Measurements from ENCODE around the gene CCDC180.
"Not testable (repeated sequence)": the region's sequence is repeated elsewhere in the genome, so short reads cannot be mapped to it uniquely, and the experiment has no call there.

The CCDC180 gene

DNA sequence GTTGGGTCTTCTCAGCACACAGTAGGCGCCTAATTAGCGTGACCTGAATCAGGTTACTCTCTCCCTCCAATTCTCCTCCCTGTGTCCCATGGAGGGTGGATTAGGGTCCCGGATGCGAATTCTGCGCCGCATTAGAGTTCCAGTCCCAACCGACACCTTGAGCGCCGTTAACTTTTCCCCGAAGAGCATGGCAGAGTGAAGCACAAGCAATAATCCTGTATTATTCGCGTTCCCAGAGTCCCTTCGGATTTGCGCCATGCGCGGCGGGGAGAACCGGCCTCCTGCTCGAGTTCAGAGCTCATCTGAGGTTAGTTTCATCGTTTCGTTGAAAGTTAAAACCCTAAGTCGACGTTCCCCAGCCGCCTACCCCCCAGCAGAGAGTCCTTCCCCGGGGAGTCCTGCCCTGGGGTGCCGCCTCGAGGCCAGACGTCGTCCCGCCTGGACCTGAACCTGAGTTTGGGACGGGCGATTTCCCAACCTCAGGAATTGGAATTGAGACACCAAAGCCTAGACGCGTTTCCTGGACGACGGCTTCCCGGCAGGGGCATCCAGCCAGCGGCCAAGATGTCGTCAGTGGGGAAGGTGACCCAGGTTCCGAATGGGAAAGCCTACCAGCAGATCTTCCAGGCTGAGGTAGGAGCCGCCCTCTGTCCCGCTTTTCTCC lies at the start of gene CCDC180:
Gene CCDC180, plus strand, starts transcription at position 160 of the 664 bp plus-strand sequence. Its CDS starts 405 bp downstream, at position 565.
- peak; percentile 44 for DNase-seq

DNA sequence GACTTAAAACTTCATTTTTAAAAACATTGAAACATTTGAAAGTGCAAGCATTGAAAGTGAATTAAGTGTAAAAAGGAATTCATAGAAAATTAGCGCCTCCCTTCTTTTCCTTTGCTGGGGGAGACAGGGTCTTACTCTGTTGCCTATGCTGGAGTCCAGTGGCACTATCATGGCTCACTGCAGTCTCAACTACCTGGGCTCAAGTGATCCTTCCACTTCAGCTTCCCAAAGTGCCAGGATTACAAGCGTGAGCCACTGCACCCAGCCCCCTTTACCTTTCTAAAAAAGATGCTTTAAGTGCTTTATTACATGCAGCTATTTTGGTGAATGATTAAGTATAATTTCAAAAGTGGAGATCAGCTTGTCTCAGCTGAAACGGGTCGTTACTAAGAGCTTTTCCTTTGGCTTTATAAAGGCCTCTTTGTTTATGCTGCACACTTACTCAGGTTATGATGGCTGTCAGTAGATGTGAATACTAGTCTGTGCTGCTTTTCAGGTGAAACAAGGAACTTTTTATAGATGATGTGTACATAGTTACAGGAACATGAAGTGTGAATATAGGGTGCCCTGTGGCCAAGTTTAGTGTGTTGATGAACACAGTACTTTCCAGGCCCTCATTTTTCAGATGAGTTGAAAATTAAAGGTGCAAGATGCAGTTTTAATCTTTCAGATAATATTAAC lies 47.5 kb upstream of the CCDC180 start:
- DNase-seq: not testable (repeated sequence)

DNA sequence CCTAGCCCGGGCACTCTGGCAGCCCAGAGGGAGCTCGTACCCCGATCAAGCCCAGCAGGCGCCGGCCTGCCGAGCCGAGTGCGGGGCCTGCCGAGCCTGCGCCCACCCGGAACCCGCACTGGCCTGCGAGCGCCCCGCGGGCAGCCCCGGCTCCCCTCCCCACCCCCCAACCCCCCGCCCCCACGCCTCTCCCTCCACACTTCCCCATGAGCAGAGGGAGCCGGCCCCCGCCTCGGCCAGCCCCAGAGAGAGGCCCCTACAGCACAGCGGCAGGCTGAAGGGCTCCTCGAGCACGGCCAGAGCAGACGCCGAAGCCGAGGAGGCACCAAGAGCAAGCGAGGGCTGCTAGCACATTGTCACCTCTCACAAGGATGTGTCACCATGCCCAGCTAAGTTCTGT lies 36.2 kb upstream of the CCDC180 start:
- DNase-seq: no peak

DNA sequence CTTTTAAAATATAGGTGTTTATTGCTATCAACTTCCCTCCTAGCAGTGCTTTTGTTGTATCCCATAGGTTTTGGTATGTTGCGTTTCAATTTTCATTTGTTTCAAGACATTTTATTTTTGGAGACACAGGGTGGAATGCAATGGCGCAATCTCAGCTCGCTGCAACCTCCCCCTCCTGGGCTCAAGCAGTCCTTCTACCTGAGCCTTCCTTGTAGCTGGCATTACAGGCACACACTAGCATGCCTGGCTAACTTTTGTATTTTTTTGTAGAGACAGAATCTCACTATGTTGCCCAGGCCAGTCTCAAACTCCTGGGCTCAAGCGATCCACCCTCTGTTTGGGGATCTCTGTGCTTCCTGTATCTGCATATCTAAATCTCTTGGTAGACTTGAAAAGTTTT lies 35.4 kb upstream of the CCDC180 start:
- no peak for DNase-seq

DNA sequence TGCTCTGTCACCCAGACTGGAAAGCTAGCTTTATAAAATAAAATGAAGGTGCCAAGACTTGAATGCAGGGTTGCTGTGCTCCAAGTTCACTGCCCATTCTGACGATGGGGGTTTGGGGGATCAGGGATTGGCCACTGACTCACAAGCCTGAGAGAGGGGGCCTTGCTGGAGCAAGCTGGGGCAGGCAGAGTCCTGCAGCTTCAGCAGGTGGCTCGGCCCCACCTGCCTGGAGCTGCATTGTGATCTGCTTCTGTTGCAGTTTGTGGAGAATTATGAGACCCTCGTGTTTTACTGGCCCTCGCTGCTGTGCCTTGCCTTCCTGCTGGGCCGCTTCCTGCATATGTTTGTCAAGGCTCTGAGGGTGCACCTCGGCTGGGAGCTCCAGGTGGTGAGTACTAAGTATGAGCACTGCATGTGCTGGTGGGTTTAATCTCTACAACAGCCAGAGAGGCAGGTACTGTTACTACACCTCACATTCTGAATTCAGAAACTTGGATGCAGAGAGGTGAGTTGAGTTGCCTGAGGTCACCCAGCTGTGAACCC lies 31.1 kb upstream of the CCDC180 start:
- DNase-seq: no peak

DNA sequence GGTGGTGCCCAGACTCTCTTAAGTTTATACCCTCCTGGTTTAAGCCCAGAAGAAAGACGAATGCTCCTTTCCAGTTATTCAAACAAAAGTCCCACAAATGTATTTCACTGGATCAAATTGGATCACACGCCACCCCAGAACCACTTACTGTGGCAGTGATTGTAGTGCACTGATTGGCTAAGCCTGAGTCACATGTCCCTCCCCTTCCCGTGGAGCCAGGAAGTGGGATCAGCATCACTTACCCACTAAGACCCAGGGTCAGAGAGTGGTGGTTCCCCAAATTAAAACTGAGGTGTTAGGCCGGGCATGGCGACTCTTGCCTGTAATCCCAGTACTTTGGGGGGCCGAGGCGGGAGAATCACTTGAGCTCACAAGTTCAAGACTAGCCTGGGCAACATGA lies 29.5 kb upstream of the CCDC180 start:
- no peak for DNase-seq

DNA sequence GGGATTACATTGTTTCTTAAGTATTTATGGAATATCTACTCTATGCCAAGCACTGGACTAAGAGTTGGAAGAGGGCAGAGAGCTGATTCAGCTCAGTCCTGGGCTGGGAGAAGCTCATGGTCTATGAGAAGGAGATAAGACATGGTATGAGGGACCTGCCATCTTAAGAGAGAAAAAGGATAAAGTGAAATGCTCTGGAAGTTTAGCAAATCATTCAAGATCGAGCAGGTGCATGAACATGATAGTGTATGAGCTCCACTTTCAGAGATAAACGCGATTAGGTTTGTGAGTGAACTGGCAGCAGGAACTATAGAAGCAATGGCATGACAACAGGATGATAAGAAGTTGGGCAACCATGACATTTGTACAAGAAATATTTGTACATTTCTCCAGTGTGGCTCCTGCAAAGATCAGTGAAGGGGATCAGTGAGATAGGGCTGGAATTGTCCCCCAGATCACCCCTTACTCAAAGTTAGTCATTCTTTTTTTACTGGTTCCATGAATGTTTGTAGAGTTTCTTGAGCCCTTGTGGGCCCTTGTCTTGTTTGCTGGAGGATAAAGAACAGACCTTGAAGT lies 26.6 kb upstream of the CCDC180 start:
- no peak for DNase-seq

DNA sequence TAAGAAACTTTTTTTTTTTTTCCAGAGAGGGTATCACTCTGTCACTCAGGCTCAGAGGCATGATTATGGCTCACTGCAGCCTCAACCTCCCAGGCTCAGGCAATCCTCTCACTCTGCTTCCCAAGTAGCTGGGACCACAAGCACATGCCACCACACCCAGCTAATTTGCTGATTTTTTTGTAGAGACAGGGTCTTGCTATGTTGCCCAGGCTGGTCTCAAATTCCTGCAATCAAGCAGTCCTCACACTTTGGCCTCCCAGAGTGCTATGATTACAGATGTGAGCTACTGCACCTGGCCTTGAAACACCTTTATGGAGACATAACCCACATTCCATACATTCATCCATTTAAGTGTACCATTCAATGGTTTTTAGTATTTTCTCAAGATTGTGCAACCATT lies 23.7 kb upstream of the CCDC180 start:
- DNase-seq: no peak

DNA sequence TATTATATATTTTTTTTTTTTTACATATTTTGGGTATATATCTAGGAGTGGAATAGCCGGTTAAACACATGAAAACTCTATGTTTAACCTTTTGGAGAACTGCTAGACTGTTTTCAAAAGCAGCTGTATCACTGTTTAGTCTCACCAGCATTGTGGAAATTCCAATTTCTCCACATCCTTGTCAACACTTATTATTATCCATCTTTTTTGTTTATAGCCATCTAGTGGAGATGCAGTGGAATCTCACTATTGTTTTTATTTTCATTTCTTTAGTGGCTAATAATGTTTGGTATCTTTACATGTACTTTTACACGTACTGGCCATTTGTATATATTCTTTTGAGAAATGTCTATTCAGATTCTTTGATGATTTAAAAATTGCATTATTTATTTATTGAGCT lies 22.7 kb upstream of the CCDC180 start:
- DNase-seq: no peak

DNA sequence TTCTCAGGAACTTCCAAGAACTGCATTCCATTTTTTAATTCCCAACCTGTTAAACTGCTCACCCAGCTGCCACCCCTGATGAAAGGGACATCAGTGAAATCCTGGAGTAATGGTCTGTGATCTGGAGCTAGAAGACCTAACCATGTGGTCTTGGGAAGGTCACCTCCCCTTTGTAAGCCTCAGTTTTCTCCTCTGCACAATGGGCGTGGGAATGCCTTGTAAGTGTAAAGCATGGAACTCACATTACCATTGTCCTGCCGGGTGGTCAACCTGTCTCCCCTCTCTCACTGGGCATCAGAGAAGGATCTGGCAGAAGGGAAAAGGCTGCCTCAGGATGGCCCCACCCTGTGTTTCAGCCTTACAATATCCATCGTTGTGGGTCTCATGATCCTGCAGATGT lies 15.3 kb upstream of the CCDC180 start:
- no peak for DNase-seq

DNA sequence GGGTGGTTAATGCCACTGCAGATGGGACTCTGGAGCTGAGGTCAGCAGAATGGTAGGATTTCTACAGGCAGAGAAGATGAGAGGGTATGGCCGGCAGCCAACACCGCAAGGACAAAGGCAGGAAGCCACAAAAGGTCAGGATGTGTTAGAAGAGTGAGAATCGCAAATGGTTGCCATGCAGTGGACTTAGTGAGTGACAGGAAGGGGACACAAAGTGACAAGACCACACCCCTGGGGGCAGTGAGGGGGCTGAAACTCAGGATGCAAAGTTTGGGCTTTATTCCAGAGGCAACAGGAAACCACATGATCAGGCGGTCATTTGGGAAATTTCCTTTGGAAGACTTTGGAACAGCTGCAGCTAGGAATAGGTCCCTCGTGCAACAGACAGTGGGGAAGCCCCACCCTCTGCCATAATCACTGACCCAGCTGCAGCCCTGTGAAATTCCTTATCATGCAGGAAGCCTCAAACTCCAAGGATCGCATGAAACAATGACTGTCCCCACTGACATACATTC lies 14.2 kb upstream of the CCDC180 start:
- peak; percentile 27 for DNase-seq

DNA sequence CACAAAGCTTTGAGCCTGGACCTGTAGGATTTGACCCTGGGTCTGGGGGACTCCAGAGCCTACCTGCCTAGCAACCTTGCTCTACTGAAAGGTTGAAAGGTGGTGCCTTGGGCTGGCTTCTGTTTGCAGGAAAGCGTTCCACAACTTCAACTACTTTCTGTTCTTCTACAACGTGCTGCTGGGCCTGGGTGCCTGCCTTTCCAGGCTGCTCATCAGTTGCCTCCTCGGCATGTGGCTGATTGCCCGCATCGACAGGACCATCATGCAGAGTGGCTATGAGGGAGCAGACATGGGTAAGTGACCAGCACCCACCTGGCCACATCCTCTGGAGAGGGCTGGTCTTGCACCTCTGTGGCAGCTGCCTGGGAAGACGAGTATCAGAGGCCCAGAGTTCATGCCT lies 13.6 kb upstream of the CCDC180 start:
- DNase-seq: no peak

DNA sequence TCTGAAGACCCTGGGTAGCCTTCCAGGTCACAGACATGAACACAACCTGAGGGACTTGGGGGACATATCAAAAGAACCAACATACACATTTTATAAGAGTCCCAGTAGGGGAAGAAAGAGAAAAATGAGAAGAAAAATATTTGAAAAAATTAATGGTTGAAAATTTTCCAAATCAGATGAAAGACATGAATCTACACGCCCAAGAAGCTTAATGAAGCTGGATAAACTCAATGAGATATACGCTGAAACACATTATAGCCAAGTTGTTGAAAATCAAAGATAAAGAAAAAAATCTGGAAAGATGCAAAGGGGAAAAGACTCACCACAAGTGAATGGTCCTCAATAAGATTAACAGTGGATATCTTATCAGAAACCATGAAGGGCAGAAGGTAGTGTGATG lies 9.6 kb upstream of the CCDC180 start:
- DNase-seq: no peak

DNA sequence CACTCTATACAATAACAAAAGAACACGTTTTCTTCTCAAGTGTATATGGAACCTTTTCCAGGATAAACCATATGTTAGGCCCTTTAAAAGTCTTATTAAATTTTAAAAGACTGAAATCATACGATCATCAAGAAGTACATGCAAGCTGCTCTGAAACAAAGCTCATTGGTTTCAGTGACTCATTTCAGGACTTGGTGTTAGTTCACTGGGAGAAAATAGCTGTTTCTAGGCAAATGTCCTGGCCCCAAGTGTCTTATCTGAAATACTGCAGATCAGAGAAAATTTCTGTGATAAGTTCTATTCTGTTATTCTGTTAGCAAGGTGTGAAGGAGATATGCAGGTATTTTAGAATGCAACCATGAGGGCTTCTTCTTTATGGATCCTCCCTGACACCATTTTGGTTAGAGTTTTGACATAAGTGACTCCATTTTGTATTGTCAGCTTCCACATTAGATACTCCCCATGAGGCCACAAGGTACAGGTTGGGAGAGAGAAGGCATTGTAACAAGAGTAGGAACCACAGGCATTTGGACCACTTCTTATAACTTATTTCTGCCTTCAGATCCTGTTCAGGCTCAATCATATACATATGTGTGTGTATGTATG lies 7.5 kb upstream of the CCDC180 start:
- DNase-seq: no peak

DNA sequence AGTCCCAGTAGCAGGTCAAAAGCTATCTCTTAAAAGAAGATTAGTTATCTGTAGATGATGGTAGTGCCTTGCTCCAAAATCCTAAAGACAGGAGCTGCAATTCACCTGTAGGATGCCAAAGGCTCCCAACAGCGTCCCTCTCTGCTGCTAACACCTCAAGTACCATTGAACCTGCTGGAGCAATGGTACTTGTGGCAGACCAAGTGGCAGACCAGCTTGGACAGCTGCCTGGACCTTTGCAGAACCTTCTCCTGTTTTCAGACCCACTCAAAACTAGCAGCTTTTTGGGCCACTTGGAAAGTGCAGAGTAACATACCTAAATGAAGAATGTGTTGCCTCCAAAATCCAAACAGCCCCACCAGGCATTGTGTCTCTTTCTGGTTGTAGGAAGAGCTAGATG lies 6.9 kb upstream of the CCDC180 start:
- DNase-seq: no peak

DNA sequence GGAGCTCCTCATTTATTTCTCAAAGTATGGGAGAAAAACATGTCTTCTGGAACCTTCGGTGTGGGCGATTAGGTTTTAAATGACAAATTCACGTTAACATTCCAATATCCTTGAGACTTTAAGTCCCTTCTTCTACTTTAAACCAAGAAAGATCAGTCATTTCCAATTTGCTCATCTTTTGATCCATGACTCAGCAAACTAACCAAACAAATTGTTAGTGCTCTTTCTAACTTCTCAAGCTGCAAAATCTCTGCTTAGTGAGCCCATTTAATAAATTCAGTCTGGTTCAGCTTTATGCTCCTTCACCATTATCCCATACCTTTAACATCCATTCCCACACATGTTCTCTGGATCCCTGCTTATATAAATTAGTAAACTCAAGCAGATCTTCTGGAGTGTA lies 5.5 kb upstream of the CCDC180 start:
- no peak for DNase-seq

DNA sequence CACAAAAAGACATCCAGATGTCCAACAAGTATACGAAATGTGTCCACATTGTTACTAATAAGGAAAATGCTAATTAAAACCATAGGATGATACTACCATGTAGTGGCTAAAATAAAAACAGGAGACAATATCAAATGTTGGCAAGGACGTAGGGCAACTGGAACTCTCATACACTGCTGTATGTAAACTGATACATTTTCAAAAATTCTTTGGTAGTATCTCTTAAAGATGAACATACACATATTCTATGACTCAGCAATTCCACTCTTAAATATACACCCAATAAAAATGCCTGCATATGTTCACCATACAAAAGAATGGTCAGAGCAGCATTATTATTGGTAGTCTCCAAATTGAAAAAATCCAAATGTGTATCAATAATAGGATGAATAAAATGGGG lies 2.9 kb upstream of the CCDC180 start:
- no peak for DNase-seq

DNA sequence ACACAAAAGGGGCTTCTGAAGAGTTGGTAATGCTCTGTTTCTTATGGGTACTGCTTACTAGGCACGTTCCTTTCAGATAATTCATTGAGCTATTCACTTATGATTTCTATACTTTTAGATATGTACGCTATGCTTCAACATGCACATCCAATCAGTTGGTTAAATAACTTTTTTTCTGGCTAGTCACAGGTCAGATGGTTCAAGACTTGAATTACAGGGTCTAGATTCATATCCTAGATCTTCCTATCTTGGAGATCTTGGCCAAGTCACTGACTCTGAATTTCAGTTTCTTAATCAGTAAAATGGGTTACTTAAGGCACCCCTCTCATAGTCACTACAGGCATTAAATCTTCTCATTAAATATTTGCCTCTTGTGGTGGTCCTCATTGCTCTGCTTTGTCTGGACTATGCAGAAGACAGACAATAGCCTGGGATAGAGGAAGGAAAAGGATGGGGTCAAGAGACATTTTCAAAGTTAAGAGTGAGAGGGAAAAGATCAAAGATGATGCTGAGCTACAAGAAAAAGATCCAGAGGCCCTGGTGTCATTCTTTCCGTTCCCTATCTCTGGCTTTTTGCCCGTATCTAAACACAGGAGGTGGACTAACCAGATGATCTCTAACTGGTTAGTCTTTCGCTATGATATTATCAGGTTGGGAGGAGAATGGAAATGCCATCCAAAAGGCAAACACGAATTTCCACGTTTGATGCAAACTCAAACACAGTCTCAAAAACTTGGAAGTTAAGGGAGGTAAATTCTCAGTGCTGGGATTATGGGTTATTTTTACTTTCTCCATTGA lies 1.8 kb upstream of the CCDC180 start:
- no peak for DNase-seq

DNA sequence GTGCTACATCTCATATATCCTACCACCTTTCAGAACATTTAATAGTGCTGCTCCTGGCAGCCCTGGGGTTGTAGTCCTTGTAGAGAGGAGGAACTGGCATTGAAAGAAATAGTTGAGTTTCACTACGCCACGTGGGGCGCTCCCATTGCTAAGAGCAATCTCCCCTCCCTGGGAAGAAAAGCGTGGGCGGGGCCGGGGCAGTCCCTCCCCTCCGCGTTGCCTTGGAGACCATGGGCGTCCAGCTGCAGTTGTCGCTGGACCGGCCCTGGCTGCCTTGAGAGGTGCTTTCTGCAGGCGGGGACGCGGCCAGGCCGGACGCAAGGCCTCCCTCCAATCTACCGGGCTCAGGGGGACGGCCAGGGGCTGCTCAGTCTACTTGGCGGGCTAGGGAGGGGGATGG lies 368 bp upstream of the CCDC180 start:
- peak; percentile 94 for DNase-seq

DNA sequence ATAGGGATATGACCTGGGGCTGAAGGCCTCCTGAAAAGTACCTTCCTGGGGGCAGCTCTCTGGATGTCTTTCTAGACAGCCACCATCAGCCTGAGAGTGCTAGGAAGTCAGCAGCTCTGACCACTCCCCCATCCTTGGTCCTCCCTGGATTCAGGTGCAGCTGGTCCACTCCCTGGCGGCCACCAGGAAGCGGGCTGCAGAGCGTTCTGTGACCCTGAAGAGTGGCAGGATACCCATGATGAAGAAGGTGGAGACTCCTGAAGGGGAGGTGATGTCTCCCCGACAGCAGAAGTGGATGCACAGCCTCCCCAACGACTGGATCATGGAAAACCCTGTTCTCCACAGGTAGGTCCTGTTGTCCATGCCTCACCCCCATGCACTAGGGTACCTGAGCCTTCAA lies 1.8 kb downstream of the CCDC180 start:
- DNase-seq: no peak

DNA sequence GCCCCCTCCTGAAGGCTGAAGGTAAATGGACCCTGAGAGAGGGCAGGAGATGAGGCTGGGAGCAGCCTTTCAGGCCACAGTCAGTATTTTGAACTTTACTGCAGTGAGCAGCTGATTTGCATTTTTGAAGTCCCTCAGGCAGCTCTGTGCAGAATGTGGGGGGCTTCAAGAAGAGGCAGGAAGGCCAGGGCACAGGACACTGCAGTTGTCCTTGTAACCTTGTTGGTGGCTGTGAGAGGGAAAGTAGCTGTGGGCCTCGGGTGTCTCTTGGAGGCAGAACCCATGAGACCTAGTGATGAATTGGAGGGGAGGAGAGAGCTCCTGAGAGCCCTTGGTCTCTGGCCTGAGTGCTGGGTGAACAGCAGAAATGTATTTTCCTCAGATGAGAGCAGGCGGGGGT lies 2.6 kb downstream of the CCDC180 start:
- DNase-seq: no peak

DNA sequence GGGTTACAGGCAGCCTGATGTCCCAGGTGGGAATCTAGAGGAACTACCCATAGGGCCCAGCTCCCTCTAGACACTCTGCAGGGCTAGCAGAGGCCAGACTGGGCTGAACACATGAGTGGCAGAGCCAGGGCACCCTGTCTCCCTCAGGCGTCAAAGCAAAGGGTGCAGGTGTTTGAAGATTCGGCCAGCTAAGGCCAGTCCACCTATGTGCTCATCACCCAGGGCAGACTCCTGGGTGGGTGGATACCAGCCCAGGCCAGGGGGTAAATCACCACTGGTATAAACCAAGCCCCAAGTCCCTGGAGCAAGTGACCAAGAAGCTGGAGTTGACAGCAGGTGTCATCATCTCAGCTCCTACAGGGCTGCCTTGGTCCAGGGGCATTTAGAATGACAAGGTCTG lies 3.4 kb downstream of the CCDC180 start:
- DNase-seq: no peak
